HFFc6 (cell line): Measurements from ENCODE around the gene GNAZ. TPM values are rescaled to one million over a fixed set of nuclear protein-coding genes. Genes with fewer than 3 reads are reported as not detected.
"Not testable (repeated sequence)": the region's sequence is repeated elsewhere in the genome, so short reads cannot be mapped to it uniquely, and the experiment has no call there.

Experiments
- DNase-seq: peaks from one replicate; pipeline ENCODE4 v3.0.0-alpha.2; 2018
- H3K27ac Mint-ChIP-seq: 2 replicates; pipeline ENCODE4 v1.8.0; 2020; ENCODE audit warnings: mild to moderate bottlenecking, mixed read lengths
- H3K27me3 Mint-ChIP-seq: 2 replicates; pipeline ENCODE4 v1.8.0; 2021; ENCODE audit warnings: mild to moderate bottlenecking, moderate library complexity, mixed read lengths; ENCODE audit not compliant: insufficient read depth
- H3K36me3 Mint-ChIP-seq: 2 replicates; pipeline ENCODE4 v1.8.0; 2021; ENCODE audit warnings: low read depth, mixed read lengths
- H3K4me1 Mint-ChIP-seq: 2 replicates; pipeline ENCODE4 v1.8.0; 2020; ENCODE audit warnings: low read depth, mixed read lengths
- H3K4me3 Mint-ChIP-seq: 2 replicates; pipeline ENCODE4 v1.8.0; 2020; ENCODE audit warnings: mild to moderate bottlenecking, moderate library complexity, mixed read lengths
- H3K9me3 Mint-ChIP-seq: 2 replicates; pipeline ENCODE4 v1.8.0; 2020; ENCODE audit warnings: mild to moderate bottlenecking, mixed read lengths
- total RNA-seq, 6 experiments: library from RNA; stranded (reverse); fragmentation: NEBNext Ultra II Directional; extraction: Animal tissue kit (Norgen Biotek cat#: 25700); gene quantifications; 2 replicates in 1 of 6; 3 replicates in 5 of 6; pipeline ENCODE4 v1.2.3, GENCODE V29; 2021
- TF ChIP-seq, protein P1 (sequence below): fragments of 200-600 bp; sonication (generic); IDR thresholded peaks from 2 replicates; pipeline ENCODE4 v1.5.0; 2021; ENCODE audit warnings: antibody characterized with exemption, mild to moderate bottlenecking

GNAZ gene
- total RNA-seq, 6 experiments from 2014 or later = 19.0 to 22.5 (median 20.1) TPM

GRCh38 chr22:23133922-23134321, 63.6 kb downstream of the GNAZ start:
- H3K4me1 Mint-ChIP-seq = peaks cover 11% of the 10 kb centered on the region
- no peak overlapping the region for H3K4me3 Mint-ChIP-seq
- no peak overlapping the region for H3K27ac Mint-ChIP-seq
- no peaks in the 10 kb centered on the region for H3K9me3 Mint-ChIP-seq
- TF ChIP-seq, protein P1, sequence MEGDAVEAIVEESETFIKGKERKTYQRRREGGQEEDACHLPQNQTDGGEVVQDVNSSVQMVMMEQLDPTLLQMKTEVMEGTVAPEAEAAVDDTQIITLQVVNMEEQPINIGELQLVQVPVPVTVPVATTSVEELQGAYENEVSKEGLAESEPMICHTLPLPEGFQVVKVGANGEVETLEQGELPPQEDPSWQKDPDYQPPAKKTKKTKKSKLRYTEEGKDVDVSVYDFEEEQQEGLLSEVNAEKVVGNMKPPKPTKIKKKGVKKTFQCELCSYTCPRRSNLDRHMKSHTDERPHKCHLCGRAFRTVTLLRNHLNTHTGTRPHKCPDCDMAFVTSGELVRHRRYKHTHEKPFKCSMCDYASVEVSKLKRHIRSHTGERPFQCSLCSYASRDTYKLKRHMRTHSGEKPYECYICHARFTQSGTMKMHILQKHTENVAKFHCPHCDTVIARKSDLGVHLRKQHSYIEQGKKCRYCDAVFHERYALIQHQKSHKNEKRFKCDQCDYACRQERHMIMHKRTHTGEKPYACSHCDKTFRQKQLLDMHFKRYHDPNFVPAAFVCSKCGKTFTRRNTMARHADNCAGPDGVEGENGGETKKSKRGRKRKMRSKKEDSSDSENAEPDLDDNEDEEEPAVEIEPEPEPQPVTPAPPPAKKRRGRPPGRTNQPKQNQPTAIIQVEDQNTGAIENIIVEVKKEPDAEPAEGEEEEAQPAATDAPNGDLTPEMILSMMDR = no peak
- no peak for DNase-seq
- peaks cover 19% of the 10 kb centered on the region for H3K27me3 Mint-ChIP-seq
- H3K36me3 Mint-ChIP-seq = no peaks in the 10 kb centered on the region

- not testable (repeated sequence) for H3K36me3 Mint-ChIP-seq, DNase-seq, H3K27ac Mint-ChIP-seq, H3K4me3 Mint-ChIP-seq, H3K9me3 Mint-ChIP-seq
- Mint-ChIP-seq H3K4me1 (peaks cover 11% of the 10 kb centered on the region), H3K27me3 (peaks cover 14% of the 10 kb centered on the region)
Measured at GRCh38 chr22:23136991-23137390, 66.7 kb downstream of the GNAZ start.

DNA sequence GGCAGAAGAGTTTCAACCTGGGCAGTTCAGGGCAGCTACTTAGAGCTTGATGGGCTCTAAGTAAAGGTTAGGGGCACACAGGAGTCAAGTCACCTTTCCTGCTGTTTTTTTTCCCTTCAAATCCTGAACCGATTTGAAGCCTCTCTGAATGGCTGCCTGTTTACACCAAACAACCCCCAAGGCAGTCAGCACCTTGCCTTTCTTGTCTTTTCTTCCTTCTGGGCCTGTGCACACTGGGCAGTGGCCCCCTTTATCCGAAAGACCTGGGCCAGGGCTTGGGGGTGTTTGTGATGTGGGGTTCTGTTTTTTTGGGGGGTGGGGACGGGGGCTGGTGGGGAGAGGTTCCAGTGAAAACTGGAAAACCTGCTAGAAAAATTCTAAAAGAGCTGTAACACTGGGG, 67.1 kb downstream of the GNAZ start:
- no peak overlapping the region for H3K4me3 Mint-ChIP-seq
- no peak overlapping the region for H3K27ac Mint-ChIP-seq
- TF ChIP-seq, protein P1 = no peak
- peaks cover 11% of the 10 kb centered on the region for H3K4me1 Mint-ChIP-seq
- peaks cover 12% of the 10 kb centered on the region for H3K27me3 Mint-ChIP-seq
- H3K36me3 Mint-ChIP-seq = no peaks in the 10 kb centered on the region
- DNase-seq = no peak
- H3K9me3 Mint-ChIP-seq = no peaks in the 10 kb centered on the region

- Mint-ChIP-seq H3K27me3 (peaks cover 9% of the 10 kb centered on the region), H3K36me3 (no peaks in the 10 kb centered on the region), H3K27ac (peak overlapping the region; percentile 34), H3K9me3 (no peaks in the 10 kb centered on the region), H3K4me1 (peaks cover 16% of the 10 kb centered on the region), H3K4me3 (no peak overlapping the region)
- DNase-seq = no peak
- TF ChIP-seq, protein P1 = no peak
Measured at GRCh38 chr22:23137905-23138561, 67.7 kb downstream of the GNAZ start.

GRCh38 chr22:23138584-23139435, 68.5 kb downstream of the GNAZ start:
- Mint-ChIP-seq H3K4me1 (peaks cover 16% of the 10 kb centered on the region), H3K4me3 (no peak overlapping the region)

More at GRCh38 chr22:23138584-23139435, 68.5 kb downstream of the GNAZ start:
- no peaks in the 10 kb centered on the region for H3K9me3 Mint-ChIP-seq
- peaks cover 8% of the 10 kb centered on the region for H3K27me3 Mint-ChIP-seq
- no peak for DNase-seq
- H3K36me3 Mint-ChIP-seq = no peaks in the 10 kb centered on the region
- TF ChIP-seq, protein P1 = no peak
- no peak overlapping the region for H3K27ac Mint-ChIP-seq
